HG03565 (cell line): ENCODE results near the gene TUBGCP6.
A peak's percentile ranks its signal among the peaks of the same experiment; 100 is the strongest.

Source experiments
- ATAC-seq: cut with Tn5 transposase; IDR thresholded peaks from one replicate; pipeline ENCODE4 v1.9.1; 2021; ENCODE audit warnings: mild to moderate bottlenecking, moderate library complexity; ENCODE audit not compliant: unreplicated experiment

The TUBGCP6 gene, protein sequence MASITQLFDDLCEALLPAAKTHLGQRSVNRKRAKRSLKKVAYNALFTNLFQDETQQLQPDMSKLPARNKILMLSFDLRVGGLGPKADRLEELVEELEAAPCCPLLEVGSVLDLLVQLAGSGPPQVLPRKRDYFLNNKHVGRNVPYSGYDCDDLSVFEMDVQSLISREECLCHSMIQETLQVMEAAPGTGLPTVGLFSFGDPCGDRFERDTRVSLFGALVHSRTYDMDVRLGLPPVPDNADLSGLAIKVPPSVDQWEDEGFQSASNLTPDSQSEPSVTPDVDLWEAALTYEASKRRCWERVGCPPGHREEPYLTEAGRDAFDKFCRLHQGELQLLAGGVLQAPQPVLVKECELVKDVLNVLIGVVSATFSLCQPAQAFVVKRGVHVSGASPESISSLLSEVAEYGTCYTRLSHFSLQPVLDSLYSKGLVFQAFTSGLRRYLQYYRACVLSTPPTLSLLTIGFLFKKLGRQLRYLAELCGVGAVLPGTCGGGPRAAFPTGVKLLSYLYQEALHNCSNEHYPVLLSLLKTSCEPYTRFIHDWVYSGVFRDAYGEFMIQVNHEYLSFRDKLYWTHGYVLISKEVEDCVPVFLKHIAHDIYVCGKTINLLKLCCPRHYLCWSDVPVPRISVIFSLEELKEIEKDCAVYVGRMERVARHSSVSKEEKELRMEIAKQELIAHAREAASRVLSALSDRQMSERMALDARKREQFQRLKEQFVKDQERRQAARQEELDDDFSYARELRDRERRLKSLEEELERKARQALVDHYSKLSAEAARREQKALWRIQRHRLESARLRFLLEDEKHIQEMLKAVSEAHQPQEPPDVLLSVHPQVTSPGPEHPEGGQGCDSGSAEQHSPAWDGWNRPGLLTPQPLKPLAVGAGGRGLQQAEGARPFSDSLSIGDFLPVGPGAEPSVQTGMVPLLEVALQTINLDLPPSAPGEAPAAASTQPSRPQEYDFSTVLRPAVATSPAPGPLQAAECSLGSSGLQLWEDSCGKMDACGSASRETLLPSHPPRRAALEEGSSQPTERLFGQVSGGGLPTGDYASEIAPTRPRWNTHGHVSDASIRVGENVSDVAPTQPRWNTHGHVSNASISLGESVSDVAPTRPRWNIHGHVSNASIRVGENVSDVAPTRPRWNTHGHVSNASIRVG (N-terminal part only)

DNA sequence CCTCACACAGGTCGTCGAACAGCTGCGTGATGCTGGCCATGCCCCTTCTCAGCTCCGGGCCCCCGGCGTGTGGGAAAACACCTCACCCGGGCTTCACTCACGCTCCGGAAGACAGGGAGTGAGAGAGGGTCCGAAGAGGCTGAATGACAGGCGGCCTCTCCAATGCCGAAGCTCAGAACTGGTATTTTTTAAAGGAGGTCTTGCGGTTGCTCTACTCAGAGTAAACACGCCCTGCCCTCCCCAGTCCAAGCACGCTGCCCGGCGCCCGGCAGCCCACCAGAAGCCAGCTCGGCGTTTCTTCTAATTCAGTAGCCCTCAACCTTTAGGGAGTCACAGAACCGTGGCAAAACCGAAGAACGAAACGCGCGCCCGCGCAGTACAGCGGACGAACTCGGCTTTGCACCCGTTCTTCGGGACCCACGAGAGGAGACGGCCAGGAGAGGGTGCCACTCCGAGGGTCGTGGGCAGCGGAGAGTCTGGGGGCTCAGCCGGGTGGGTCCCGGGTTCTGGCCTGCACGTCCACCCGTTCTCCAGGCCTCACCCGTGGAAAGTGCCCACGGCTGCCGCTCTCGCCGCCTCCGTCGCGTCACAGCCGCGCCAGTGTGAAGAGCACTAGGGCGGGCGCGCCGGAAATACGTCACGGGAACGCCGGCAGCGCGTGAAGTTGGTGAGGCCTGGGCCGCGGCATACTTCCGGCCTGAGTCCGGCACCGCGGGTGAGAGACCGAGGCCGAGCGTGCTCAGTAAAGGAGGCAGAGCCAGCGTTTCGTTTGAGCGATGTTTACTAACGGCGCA is at the start of gene TUBGCP6:
Gene TUBGCP6, minus strand, starts transcription at position 604 of the 794 bp plus-strand sequence. Its CDS starts 564 bp downstream, at position 40.
- peak; percentile 63 for ATAC-seq

GRCh38 chr22:50294319-50294656 is 49.5 kb upstream of the TUBGCP6 start:
- ATAC-seq: no peak

GRCh38 chr22:50293441-50294318 is 48.9 kb upstream of the TUBGCP6 start:
- no peak for ATAC-seq

GRCh38 chr22:50292643-50293440 is 48.0 kb upstream of the TUBGCP6 start:
- no peak for ATAC-seq

DNA sequence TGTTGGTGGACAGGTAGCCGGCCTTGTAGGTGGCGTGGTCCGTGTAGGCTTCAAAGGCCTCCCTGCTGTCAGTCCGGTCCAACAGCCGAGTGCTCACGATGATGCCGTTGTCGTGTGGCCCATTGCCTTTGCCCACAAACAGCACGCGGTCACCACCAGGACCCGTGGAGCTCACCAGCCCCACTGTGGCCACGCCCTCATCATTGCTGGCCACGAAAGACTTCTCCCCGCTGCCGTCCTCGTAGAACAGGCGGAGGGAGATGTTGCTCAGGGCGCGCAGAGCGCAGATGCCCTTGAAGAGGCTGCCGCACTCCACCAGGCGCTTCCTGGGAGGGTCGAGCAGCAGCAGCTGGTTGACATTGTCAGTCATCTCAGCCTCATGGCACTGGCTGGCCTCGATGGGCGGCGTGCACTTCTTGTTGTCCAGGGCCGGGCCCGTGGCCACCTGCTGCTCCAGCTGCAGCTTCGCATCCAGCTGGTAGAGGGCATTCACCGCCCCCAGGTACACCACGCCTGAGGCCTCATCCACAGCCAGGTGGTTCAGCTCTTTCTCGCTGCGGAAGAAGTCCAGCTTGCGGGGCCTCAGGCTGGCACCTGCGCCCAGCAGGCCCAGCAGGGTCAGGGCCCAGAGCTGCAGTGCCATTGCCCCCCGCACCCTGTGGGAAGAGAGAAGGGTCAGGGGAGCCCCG is 45.3 kb upstream of the TUBGCP6 start:
- no peak for ATAC-seq

- no peak for ATAC-seq
These were observed 44.5 kb upstream of the TUBGCP6 start for GRCh38 chr22:50289151-50289941.

DNA sequence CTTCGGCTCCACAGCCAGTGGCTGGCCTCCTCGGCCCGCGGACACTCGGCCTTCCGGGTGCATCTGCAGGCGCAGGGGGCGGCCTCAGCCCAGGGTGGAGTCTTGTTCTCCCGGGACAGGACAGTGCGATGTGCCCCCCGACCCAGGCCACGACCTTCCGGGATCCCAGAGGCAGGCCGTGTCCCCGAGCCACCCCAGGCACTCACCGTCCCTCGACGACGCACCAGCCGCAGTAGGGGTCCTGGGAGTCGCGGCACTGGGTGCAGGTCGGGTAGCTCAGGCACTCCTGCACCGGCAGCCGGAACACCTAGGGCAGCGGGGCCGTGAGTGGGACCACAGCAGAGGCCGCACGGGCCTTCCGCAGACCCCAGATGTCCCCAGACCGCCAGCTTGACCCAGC is 42.9 kb upstream of the TUBGCP6 start:
- ATAC-seq: no peak

DNA sequence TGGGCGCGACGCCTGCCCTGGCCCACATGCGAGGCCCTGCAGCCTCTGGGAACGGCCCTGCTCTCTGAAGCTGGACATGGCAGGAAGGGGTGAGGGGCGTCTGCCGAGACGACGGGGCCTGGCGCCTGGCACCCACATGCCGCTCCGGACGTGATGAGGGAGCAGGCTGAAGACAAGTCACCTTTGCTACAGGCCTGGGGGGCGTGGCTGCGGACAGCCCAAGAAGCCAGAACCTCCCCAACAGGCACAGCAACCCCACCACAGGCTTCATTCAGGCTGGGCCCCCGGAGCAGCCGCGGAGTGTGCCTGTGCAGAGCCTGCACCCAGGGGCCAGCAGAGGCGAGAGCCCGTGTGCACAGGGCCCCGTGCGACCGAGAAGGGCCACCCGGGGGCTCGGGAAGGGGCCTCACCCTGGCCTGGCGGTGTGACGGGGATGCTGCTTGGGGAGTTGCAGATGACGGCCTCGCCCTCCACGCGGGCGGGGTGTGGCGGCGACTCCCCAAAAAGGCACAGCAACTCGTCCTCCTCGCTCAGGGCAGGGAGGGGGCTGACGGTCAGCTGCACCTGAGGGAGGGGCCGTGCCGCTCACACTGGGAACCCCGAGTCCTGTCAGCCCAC is 42.0 kb upstream of the TUBGCP6 start:
- no peak for ATAC-seq

DNA sequence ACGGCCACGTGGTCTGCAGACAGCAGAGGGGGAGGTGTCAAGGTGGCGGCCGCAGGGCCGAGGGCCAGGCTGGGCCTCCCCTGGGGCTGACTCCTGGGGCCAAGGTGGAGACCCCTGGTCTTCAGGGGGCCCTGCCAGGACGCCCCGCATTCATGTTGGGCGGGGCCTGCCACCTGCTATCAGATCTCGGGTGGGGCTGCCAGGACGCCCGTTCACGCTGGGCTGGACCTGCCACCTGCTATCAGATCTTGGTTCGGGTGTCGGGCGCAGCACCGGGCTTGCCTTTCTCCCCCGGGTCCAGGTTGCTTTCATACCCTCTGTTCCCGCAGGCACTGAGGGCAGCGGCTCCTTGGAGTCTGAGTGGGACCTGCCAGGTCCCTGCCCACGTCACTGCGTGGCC is 41.5 kb upstream of the TUBGCP6 start:
- ATAC-seq: no peak

DNA sequence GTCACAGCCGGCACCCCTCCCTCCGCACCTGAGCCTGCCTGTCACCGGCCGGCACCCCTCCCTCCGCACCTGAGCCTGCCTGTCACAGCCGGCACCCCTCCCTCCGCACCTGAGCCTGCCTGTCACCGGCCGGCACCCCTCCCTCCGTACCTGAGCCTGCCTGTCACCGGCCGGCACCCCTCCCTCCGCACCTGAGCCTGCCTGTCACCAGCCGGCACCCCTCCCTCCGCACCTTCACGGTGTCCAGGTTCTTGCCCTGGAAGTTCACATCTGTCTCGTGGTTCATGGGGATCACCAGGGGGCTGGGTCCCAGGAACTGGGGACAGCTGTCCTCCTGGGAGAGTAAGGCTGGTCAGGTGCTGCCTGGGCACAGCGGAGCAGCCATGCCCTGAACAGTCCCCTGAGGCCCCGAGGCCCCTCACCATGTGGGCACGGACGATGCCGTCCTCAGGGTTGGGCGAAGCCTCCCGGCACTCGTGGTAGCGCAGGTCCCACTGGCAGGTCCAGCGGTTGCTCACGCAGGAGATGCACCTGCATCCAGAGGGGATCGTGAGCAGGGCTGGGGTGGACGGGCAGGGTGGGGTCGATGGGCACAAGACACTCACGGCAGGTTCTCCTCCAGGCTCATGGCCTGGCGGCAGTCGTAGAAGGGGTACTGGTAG is 40.9 kb upstream of the TUBGCP6 start:
- ATAC-seq: no peak

DNA sequence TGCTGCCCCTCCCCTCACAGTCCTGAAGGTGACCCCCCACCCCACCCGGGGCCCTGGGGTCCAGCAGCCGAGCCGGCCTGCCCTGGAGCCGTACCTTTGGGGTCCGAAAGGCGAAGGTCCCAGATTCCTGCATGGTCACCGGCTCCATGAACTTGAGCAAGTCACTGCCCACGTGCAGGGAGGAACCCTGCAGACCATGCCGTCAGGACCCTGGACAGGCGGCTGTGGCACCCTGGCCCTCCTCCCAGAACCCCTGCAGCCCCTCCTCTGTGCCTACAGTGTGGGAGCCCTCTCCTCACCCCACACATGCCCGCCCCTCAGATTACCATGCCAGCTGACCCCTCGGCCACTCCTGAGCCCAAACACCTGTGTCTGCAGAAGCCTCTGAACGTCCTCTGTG is 39.7 kb upstream of the TUBGCP6 start:
- ATAC-seq: no peak

DNA sequence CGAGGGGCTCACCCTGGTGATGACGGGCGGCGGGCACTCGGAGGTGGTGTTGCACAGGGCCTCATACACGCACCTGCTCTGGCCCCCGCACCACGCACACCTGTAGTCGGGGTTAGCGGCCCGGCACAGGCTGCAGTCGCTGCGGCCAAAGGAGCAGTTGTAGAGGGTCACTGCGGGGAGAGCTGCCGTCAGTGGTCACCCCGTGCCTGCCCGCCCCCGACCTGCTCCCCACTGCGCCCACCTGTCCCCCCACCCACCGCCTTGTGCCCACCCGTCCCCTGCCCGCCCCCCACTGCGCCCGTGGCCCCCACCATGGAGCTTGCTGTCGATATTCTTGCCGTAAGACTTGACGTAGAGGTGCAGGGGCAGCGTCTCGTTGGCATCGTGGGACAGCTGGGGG is 39.0 kb upstream of the TUBGCP6 start:
- ATAC-seq: no peak

- no peak for ATAC-seq
These were observed 37.7 kb upstream of the TUBGCP6 start for GRCh38 chr22:50282361-50283155.

DNA sequence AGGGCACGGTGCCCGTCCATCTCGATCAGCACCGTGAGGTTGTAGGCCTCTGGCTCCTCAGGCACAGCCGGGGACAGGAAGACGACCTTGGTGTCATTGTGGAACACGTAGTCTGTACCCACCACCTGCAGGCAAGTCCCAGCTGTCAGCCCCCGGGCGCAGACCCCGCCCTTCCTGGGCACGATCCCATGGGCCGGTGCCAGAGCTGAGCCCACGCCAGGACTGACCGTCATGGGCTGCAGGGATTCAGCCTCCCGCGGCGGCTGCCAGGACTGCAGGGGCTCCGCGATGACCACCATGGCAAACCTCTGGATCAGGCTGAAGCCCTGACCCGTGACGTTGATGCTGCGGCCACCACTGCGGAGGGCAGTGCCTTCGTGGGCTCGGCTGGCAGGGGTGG is 37.1 kb upstream of the TUBGCP6 start:
- ATAC-seq: no peak

DNA sequence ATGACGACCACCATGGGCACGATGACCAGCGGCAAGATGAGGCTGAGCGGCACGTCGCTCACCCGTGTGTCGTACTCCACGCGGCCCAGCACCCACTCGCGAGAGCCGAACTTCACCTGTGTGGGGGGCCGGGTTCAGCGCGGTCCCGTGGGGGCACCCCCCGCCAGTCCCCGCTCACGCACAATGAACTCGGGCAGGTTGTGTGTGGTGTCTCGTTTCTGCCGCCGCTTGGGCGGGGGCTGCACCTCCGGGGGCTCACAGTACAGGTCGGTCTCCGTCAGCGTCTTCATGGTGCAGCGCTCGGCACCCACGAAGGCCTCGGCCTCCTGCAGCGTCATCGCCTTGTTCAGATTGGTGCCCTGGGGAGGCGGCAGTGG is 36.5 kb upstream of the TUBGCP6 start:
- ATAC-seq: no peak
